ENCODE data around the gene SKI. TPM values are rescaled to one million over a fixed set of nuclear protein-coding genes. Genes with fewer than 3 reads are reported as not detected.

The SKI gene
- total and polyA plus RNA-seq, 9 of the 15 experiments (the other 6 are each of a cell fraction or from before 2014, with no cell fraction given) = 0.10 to 60.5 (median 4.6) TPM

- in situ Hi-C loops (cut with MboI) = loop anchor here (5.0 to 25.0 kb wide), 3 partner anchors 37 to 342 kb away; partner anchors contain the start of genes HES5 and PANK4
- FAIRE-seq (peak; percentile 82), DNase-seq (ENCODE audit: extremely low read depth in 1 of 4, low spot score in 3 of 4) (peak; percentile 77 to 93 (median 87)), ATAC-seq (peak; percentile 81)
- CTCF ChIA-PET (ENCODE audit: low intra/inter-chr PET ratio) = interaction anchor here (0.6 to 3.6 kb wide), 4 partner anchors 120 to 327 kb away, joined by 4 to 44 read pairs (median 6); no protein-coding TSS in a partner anchor
- H3K79me2 ChIP-seq (ENCODE audit: control insufficient read depth, insufficient read depth, low read length) = peaks cover 53% of the 10 kb centered on the region
- H3K9ac ChIP-seq (ENCODE audit: insufficient read depth in 1 of 2, low read depth in 2 of 2, low read length in 2 of 2) = peak overlapping the region; percentile 67 to 87
- peaks cover 39 to 85% of the 10 kb centered on the region in 2 experiments for H3K4me1 ChIP-seq (replicated peaks in 1 of 2; ENCODE audit: control insufficient read depth in 2 of 2, insufficient read depth in 2 of 2, low read length in 2 of 2)
- WGBS (ENCODE audit: insufficient coverage, low coverage, missing lambda C conversion rate) = 6% methylated on average over 15 of the region's 35 CpGs
- H3K9me3 ChIP-seq (replicated peaks; ENCODE audit: control insufficient read depth, insufficient read depth, low read depth, low read length) = no peaks in the 10 kb centered on the region
- H4K20me1 ChIP-seq (replicated peaks; ENCODE audit: control insufficient read depth, insufficient read depth, low read length) = no peaks in the 10 kb centered on the region
- peak overlapping the region; percentile 75 for H3K27ac ChIP-seq (ENCODE audit: extremely low read depth, low read depth, low read length)
- H3K4me2 ChIP-seq (ENCODE audit: insufficient read depth, low read length) = peak overlapping the region; percentile 76
- no TSS peak for BruUV-seq (replicated peaks)
- peak overlapping the region; percentile 78 for H2AFZ ChIP-seq (ENCODE audit: low read depth, low read length)
- no peaks in the 10 kb centered on the region for H3K27me3 ChIP-seq (ENCODE audit: control insufficient read depth in 2 of 2, insufficient read depth in 2 of 2, low read length in 2 of 2)
- H3K36me3 ChIP-seq (ENCODE audit: control insufficient read depth, insufficient read depth, low read length) = peaks cover 25% of the 10 kb centered on the region; the same call in 2 of the 3 replicates
- no peaks in the 10 kb centered on the region for H3K9me1 ChIP-seq (ENCODE audit: control insufficient read depth, insufficient read depth, low read length)
- H3K4me3 ChIP-seq = peak overlapping the region; percentile 54
- POLR2A ChIA-PET = interaction anchor here (0.6 to 1.5 kb wide), 15 partner anchors 10 to 277 kb away, joined by 3 to 8 read pairs (median 4); partner anchors contain the start of genes MORN1, RER1 and SKI
- intact Hi-C loops (cut with micrococcal nuclease) = loop anchor here (1.0 to 10.0 kb wide), 3 partner anchors 122 to 350 kb away; no protein-coding TSS in a partner anchor
- 0 out of 2 replicates have a peak, but pooled peaks have one; percentile 16 for TF ChIP-seq RREB1 (CRISPR knock-in tag; IDR thresholded peaks at IDR 0.05)
- no peak for TF ChIP-seq FOXA1 (IDR thresholded peaks at IDR 0.05; ENCODE audit: borderline replicate concordance)
- no peak for TF ChIP-seq TEAD4 (IDR thresholded peaks at IDR 0.05; ENCODE audit: low read length)
- no peak for TF ChIP-seq TEAD4 (CRISPR knock-in tag; IDR thresholded peaks at IDR 0.05; ENCODE audit: borderline replicate concordance)
- TF ChIP-seq ATF7 (IDR thresholded peaks at IDR 0.05) = peak; percentile 77
- no peak for TF ChIP-seq ZNF212 (CRISPR knock-in tag; IDR thresholded peaks at IDR 0.05)
- peak; percentile 23; the same call in 1 of the 2 replicates for TF ChIP-seq SMARCA4 (IDR thresholded peaks at IDR 0.05)
- TF ChIP-seq TAF1 (IDR thresholded peaks at IDR 0.05; ENCODE audit: control insufficient read depth, extremely low read depth, insufficient read depth, low read length, severe bottlenecking) = peak; percentile 22
- no peak for TF ChIP-seq HMBOX1 (IDR thresholded peaks at IDR 0.05)
- no peak for TF ChIP-seq GTF2B (IDR thresholded peaks at IDR 0.05; ENCODE audit: extremely low read depth, insufficient read length)
- no peak for TF ChIP-seq ZNF436 (CRISPR knock-in tag; IDR thresholded peaks at IDR 0.05)
- no peak for TF ChIP-seq RBM25 (IDR thresholded peaks at IDR 0.05; ENCODE audit: low read depth, low read length, severe bottlenecking)
- no peak for TF ChIP-seq PRMT5 (CRISPR knock-in tag; IDR thresholded peaks at IDR 0.05)
- TF ChIP-seq ZNF24 (IDR thresholded peaks at IDR 0.05) = no peak
- TF ChIP-seq SIN3B (IDR thresholded peaks at IDR 0.05; ENCODE audit: low read depth) = peak; percentile 94
These were observed 33.0 kb upstream of the SKI start for GRCh38 chr1:2194898-2195673.

Data from K562 (cell line).